Cardiac septum (tissue), 1 donor: Measurements from ENCODE around the gene UNC119B. TPM values are rescaled to one million over a fixed set of nuclear protein-coding genes. Genes with fewer than 3 reads are reported as not detected.
"Not testable (repeated sequence)": the region's sequence is repeated elsewhere in the genome, so short reads cannot be mapped to it uniquely, and the experiment has no call there.

ENCODE experiments used
- DNase-seq: peaks from one replicate; pipeline ENCODE4 v3.0.0-alpha.2; 2020; ENCODE audit warnings: low spot score
- intact Hi-C: fragments of 100-400 bp; cut with DNase I; formaldehyde crosslinking; loops from one replicate; pipeline ENCODE4 v1.14.0; 2022
- total RNA-seq: library from RNA; stranded (reverse); fragmentation: NEBNext Ultra II Directional; extraction: Animal tissue kit (Norgen Biotek cat#: 25700); gene quantifications from one replicate; pipeline ENCODE4 v1.2.1, GENCODE V29; 2021
- donor health status: DM: no; HTN: no; CAD: no.

UNC119B gene
- total RNA-seq, 1 donor from 2014 or later = 10.9 TPM

GRCh38 chr12:120711411-120711810, 1.2 kb downstream of the UNC119B start:
- DNase-seq = no peak
- intact Hi-C loops = loop anchor here (2.0 kb wide), 1 partner anchor 25 kb away; the partner anchor contains the start of gene MLEC

DNA sequence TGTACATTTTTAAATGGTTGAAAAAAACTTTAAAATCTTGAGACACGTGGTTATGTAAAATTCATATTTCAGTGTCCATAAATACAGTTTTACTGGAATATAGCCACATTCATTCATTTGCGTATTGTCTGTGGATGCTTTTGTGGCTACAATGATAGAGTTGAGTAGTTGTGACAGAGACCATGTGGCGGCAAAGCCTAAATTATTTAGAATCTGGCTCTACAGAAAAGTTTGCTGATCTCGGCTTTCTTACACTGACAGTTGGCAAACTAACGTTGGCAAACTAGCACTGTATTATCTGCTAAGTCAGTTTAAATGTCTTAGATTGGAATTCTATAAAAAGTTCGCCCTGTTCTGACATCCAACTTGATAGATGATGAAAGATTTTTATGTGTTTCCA, 2.4 kb downstream of the UNC119B start:
- intact Hi-C loops = loop anchor here (1.0 kb wide), 1 partner anchor 65 kb away; no protein-coding TSS in a partner anchor

GRCh38 chr12:120713861-120714482, 3.7 kb downstream of the UNC119B start:
- intact Hi-C loops = loop anchor here (1.0 to 2.0 kb wide), 2 partner anchors 67 to 131 kb away; no protein-coding TSS in a partner anchor
- DNase-seq = no peak

More for the DNA sequence above, 2.4 kb downstream of the UNC119B start:
- DNase-seq = no peak

DNA sequence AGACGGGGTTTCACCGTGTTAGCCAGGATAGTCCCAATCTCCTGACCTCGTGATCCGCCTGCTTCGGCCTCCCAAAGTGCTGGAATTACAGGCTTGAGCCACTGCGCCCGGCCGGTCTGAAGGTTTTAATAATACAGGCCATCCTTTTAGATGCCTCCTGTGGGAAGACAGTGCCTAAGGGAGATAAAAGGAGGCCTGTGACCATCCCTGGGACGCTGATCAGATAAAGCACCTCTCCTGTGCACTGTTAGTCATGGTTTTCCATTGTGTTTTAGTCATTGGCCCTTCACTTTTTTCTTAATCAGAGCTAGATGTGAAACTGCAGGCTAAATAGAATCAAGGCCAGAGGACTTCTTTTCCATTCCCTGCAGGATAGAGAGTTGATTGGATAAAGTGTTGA, 7.8 kb downstream of the UNC119B start:
- DNase-seq = no peak

DNA sequence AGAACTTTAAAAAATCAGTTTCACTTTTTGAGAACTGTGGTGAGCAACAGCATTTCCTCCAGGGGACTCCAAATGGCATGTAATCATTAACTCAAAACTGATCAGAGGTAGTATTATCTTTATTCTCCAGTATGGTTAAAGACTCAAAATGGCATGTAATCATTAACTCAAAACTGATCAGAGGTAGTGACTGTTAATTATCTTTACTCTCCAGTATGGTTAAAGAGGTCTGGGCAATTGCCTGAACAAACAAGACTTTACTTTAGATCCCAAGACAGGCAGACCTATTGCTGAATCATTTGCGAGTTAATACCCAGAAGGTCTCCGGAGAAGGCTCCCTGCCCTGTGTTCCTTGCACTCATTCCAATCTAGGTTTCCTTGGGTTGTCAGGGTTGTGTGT, 8.8 kb downstream of the UNC119B start:
- intact Hi-C loops = no loop called here
- DNase-seq = no peak

More for the DNA sequence above, 7.8 kb downstream of the UNC119B start:
- intact Hi-C loops = no loop called here

DNA sequence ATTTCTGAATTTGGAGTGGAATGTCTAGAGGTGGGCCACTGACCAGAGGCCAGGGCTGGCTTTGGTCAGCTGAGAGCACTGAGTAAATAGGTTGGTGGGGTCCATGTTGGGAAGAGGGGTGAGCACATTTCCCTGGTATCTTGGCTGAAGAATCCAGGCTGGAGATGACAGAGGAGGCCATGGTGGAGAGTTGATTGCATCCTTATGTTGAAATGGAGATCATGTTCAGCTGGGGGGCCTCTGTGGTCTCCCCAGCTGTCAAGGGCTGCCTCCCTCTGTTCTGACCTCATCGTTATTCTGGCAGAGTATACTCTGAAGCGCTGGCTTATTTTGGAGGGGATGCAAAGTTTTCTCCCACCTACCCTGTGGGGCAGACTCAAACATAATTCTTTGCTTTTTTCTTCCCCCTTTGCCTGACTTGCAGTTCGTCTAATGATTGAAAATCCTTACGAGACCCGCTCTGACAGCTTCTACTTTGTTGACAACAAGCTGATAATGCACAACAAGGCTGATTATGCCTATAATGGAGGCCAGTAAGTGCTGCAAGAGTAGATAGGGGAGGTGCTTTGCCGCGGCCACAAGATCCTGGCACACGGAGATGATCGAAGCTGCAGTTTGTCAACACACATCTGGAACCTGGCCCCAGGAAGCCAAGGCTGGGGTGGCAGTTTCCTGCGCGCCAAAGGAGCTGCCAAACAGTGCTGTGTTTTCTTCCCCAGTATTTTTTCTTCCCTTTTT, 9.4 kb downstream of the UNC119B start:
- intact Hi-C loops = no loop called here
- DNase-seq = no peak

- no peak for DNase-seq
- intact Hi-C loops = no loop called here
Observed at GRCh38 chr12:120720234-120720986, 10.2 kb downstream of the UNC119B start.

- peak; percentile 7 for DNase-seq
- intact Hi-C loops = no loop called here
Observed at GRCh38 chr12:120720987-120721801, 10.9 kb downstream of the UNC119B start.

- intact Hi-C loops = no loop called here
Observed at GRCh38 chr12:120721866-120722265, 11.6 kb downstream of the UNC119B start.

GRCh38 chr12:120722784-120723183, 12.5 kb downstream of the UNC119B start:
- no peak for DNase-seq
- intact Hi-C loops = no loop called here

More at GRCh38 chr12:120721866-120722265, 11.6 kb downstream of the UNC119B start:
- DNase-seq = no peak

DNA sequence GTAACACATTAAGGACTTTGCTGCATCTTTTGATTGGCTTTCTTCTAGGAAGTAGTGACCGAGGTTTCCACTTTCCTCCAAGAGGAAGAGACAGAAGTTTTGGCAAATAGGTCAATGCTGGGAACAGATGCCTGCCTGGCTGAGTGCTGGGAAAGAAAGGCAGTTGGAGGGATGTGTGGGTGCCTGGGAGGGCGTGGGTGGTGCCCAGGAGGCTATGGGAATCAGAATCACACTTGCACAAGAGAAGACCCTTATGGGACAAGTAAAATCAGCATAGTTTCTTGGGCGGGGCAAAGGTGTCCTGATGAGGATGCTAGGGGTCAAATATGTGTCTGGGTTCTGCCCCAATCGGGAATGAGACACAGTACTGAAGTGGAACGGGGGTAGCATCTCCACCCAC, 14.5 kb downstream of the UNC119B start:
- intact Hi-C loops = loop anchor here (5.0 kb wide), 1 partner anchor 183 kb away; no protein-coding TSS in a partner anchor
- no peak for DNase-seq

DNA sequence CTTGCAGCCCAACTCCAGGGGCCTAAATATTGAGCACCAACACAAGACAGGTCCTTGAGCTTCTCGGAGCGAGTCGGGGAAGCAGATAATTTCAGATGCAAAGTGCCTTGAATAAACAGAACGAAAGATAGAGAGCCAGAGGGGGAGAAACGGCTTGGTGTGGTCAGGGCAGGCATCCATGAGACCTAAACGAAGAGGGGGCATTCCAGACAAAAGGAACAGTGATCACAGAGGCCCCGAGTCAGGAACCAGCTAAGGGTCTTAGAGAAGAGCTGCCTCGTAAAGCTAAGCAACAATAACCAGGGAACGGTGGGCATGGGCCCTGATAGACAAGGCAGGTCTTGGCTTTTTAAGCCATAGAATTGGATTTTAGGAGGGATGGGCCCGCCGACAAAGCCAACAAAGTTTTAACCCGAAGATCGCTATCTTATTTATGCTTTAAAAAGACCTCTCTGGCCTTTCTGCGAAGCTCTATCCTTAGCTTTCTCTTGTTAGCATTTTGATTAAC, 14.9 kb downstream of the UNC119B start:
- no peak for DNase-seq
- intact Hi-C loops = loop anchor here (5.0 kb wide), 1 partner anchor 182 kb away; no protein-coding TSS in a partner anchor

DNA sequence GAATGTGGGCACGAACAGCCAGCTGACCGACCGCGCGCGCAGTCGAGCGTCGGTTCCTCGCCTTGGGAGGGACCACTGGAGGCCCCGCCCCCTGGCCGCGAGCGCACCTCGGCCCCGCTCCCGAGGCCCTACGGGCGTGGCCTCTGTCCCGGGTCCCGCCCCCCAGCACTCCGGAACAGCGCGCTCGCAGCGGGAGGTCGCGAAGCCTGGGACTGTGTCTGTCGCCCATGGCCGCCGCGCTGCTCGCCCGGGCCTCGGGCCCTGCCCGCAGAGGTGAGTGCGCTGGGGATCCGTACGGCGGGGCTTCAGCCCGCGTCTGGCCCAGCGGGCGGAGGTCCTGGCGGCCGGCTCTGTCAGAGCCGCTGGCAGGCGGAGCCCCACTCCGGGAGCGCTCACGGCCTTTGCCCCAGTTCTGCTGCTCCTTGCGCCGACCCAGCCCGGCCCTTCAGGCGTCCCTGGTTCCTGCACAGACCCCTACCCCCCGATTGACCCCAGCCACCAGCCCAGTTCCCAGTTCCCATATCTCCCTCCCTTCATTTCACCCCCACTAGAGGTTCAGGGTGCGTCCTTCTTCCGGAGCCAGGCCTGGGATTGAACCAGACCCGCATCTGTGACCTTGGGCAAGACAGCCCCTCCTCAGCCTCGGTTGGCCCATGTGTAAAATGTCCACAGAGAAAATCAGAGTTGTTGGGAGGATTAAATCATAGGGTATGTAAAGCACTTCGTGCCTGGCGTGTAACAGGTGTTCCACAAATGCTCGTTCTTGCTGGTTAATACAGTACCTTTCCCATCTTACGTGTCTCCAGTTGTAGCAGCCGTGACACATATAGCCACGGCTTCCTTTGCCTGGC, 15.6 kb downstream of the UNC119B start, which contains the start of gene ACADS:
Gene ACADS (plus strand): TSS at position 168 of the 851 bp plus-strand sequence. CDS start 60 bp downstream, at position 228.
- intact Hi-C loops = loop anchor here (5.0 kb wide), 1 partner anchor 181 kb away; no protein-coding TSS in a partner anchor
- peak; percentile 96 for DNase-seq

DNA sequence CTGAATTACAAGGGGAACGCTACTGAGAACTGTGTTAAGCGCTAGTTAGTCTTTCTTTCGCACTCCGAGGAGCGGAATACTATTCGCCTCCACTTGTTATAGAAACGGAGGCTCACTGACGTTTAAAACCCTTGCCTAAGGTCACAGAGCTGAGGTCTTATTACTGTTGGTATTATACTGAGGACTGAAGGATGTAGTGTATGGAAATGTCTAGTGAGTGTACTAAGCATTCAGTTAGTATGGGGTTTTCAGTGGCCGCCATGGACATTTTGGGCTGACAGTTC, 16.2 kb downstream of the UNC119B start:
- intact Hi-C loops = loop anchor here (5.0 kb wide), 1 partner anchor 181 kb away; no protein-coding TSS in a partner anchor
- no peak for DNase-seq

- no peak for DNase-seq
- intact Hi-C loops = loop anchor here (5.0 kb wide), 1 partner anchor 180 kb away; no protein-coding TSS in a partner anchor
Observed at GRCh38 chr12:120726961-120727360, 16.7 kb downstream of the UNC119B start.

GRCh38 chr12:120732198-120732597, 21.9 kb downstream of the UNC119B start:
- DNase-seq, intact Hi-C loops: not testable (repeated sequence)

GRCh38 chr12:120733574-120733973, 23.3 kb downstream of the UNC119B start:
- peak; percentile 19 for DNase-seq
- intact Hi-C loops = no loop called here

- intact Hi-C loops = no loop called here
- peak; percentile 53 for DNase-seq
Observed at GRCh38 chr12:120734210-120734609, 24.0 kb downstream of the UNC119B start.
